Gastrocnemius medialis (tissue), 4 donors: ENCODE data around the gene SNAPC2.

Experiments
- POLR2A ChIP-seq, 2 donors: fragments of 450-650 bp; IDR thresholded peaks; one replicate each; pipeline ENCODE4 v1.6.1; 2017; ENCODE audit warnings: antibody characterized with exemption in 2 of 2, mild to moderate bottlenecking in 2 of 2, moderate library complexity in 2 of 2
- TF ChIP-seq, protein P1 (sequence below), 5 experiments: fragments of 450-650 bp in 3 of 5; fragments of 200-600 bp in 2 of 5; sonication (generic) in 2 of 5; IDR thresholded peaks in 4 of 5; conservative IDR thresholded peaks in 1 of 5; 1 replicate in 4 of 5; 2 replicates in 1 of 5; pipeline ENCODE4 v1.5.1; 2016 to 2019; ENCODE audit warnings: antibody characterized with exemption in 5 of 5, mild to moderate bottlenecking in 3 of 5, moderate library complexity in 3 of 5

DNA sequence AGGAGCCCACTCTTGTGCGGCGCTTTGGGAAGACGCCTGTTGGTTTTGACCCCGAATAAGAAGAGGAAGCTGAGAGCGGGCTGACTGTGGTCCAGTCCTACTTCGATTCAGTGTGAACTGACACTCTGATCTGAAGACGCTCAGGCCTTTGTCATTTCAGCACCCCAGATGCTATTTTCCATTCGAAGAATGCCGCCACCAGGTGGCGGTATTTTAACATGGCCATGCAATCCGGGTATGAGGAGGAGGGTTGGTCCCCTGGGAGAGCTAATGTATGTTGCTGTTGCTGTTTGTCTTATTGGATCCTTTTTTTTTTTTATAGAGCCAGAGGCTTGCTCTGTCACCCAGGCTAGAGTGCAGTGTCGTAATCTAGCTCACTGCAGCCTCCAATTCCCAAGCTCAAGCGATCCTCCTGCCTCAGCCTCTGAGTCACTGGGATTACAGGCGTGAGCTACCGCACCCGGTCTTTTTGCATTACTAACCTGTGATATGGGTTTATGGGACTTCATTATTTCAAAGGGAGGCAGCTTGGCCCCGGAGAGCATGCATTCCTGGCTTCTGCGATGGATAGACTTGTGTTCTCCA is 24.1 kb downstream of the SNAPC2 start:
- no peak for TF ChIP-seq POLR2A (IDR thresholded peaks at IDR 0.05)
- TF ChIP-seq, protein P1, sequence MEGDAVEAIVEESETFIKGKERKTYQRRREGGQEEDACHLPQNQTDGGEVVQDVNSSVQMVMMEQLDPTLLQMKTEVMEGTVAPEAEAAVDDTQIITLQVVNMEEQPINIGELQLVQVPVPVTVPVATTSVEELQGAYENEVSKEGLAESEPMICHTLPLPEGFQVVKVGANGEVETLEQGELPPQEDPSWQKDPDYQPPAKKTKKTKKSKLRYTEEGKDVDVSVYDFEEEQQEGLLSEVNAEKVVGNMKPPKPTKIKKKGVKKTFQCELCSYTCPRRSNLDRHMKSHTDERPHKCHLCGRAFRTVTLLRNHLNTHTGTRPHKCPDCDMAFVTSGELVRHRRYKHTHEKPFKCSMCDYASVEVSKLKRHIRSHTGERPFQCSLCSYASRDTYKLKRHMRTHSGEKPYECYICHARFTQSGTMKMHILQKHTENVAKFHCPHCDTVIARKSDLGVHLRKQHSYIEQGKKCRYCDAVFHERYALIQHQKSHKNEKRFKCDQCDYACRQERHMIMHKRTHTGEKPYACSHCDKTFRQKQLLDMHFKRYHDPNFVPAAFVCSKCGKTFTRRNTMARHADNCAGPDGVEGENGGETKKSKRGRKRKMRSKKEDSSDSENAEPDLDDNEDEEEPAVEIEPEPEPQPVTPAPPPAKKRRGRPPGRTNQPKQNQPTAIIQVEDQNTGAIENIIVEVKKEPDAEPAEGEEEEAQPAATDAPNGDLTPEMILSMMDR (IDR thresholded peaks at IDR 0.05 in 4 of 5, conservative IDR thresholded peaks at IDR 0.05 in 1 of 5): peak; percentile 88 to 96 (median 88)
